Cortex of kidney (tissue), 1 donor: Measurements from ENCODE around the gene MFRP.

Experiments
- DNase-seq: peaks from one replicate; lab custom pipeline; 2025; lab: John Stamatoyannopoulos, UW

MFRP gene

DNA sequence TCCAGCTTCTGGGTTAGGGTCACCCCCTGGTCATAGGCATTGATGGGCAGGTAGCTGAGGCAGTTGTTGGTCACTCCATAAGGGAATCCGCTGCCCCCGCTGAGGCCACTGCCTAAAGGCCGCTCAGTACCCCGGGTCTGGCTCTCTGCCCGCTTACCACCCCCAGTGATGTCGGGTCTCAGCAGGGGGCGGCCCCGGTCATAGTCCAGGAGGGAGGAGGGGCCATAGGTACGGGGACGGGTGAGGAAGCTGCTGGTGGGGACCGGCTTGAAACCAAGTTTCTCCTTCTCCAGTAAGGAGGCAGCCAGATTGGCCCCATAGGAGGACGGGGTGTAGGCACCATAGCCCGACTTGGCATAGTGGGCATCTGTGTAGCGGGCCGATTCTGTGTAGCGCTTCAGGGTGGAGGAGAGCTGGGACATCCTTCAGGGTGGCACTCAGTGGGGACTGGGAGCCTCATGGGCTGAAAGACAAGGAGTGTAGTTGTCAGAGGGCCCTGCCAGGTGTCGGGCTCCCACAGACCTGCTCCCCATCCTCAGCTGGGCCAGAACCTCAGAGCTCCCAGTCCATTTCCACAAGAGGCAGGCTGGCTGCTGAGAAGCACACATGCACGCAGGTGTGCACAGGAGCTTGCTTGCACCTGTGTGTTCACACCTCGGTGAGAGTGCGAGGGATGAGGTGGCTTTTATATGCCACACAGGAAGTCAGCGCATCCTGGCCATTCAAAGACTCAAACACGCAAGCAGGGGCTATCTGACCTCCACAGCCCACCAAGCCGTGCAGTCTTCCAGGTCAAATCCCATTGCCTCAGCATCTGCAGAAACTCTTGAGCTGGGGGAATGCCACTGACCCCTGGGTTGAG lies 26.8 kb upstream of the MFRP start:
- no peak for DNase-seq

DNA sequence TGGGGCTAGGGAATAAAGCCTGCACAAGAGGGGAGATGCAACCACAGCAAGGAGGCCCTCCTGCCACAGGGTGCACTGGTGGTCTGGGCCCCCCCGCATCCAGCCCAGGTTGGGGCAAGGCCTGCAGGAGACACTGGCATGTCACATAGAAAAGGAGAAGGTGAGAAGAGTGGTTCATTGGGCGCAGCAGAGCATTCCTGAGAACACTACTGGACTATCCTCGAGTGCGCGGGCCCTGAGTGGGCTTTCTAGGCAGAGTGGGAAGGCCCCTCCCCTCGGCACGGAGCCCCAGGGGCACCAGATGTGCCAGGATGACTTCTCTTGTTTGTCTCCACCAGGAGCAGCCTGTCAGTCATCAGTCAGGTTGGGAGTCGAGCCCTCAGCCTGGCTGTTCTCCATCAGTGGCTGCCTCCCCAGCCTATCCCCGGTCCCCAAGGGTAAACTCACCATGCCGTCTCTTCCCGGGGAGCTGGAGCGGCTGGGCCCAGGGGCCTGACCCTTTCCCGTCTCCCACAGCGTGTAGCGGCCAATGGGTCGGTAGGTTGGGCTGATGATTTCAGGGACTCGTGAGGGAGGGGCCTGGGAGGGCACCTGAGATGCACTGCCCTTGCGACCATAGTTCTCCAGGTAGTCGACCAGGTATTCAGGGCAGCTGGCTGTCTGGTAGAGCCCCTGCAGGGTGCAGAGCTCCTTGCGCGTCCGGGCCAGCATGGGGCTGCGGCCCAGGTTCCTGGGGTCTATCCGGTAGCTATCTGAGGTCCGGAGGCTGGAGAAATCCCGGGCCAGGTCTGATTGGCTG lies 26.0 kb upstream of the MFRP start:
- DNase-seq, result no peak

DNA sequence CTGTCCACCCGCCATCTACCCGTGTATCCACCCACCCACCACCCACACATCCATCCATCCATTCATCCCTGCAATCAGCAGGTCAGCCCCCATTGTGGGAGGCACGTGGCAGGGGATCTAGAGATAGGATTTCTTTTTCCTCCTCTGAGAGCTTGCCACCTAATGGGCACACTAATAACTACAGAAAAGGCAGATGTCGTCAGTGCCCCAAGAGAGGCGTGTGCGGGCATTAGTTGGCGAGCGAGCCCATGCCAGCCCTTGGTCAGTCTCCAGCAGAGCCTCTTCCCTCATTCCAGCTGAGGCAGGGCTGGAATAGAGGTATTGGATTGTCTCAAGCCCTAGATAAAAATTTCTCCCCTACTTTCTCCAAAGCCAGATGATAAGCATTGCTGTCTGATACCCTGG lies 25.3 kb upstream of the MFRP start:
- DNase-seq, result no peak

DNA sequence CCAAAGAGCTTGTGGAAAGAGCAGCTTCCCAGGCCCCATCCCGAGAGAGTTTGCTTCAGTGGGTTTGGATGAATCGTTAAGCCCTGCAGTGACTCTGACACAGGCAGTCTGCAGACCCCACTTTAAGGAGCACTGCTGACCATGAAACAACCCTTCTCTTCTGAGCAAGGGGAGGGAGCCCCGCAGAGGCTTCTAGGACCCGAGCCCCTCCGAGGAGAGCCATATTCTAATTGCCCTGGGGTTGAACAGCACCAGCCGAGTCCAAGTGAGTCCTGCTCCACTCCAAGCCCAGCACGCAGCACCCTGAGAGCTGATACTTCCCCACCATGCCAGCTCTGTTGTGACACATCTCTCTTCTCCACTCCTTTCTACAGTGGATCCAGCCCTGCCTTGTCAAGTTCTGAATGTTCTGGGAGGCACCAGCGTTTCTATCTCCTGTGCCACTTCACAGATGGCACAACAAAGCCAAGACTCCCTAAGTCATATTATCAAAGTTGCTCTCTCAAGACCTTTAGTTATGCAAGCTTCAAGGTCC lies 24.6 kb upstream of the MFRP start:
- no peak for DNase-seq

DNA sequence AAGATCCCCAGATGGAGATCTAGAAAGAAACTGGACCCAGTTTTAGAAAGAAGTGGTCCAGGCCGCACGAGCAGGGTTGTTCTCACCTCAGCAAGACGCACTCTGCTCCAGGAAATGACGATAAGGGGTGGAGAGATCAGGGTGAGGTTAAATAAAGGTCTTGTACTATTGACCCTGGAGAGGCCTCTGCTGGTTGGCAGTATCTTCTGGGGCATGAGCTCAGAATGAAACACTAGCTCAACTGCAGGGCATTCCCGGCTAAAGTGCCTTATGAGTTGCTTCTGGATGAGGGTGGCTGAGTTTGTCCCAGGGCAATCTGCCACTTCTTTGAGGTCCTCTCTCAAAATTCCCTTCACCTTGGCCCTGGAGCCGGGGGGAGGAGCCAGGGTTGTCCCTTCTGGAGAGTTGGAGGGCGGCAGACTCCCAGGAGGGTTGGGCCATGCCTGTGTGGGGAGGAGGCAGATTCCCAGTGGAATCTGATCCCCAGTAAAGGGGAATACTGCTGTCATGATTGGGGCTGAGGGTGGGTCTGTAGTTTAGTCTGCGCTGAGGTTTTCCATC lies 24.1 kb upstream of the MFRP start:
- DNase-seq, result no peak

DNA sequence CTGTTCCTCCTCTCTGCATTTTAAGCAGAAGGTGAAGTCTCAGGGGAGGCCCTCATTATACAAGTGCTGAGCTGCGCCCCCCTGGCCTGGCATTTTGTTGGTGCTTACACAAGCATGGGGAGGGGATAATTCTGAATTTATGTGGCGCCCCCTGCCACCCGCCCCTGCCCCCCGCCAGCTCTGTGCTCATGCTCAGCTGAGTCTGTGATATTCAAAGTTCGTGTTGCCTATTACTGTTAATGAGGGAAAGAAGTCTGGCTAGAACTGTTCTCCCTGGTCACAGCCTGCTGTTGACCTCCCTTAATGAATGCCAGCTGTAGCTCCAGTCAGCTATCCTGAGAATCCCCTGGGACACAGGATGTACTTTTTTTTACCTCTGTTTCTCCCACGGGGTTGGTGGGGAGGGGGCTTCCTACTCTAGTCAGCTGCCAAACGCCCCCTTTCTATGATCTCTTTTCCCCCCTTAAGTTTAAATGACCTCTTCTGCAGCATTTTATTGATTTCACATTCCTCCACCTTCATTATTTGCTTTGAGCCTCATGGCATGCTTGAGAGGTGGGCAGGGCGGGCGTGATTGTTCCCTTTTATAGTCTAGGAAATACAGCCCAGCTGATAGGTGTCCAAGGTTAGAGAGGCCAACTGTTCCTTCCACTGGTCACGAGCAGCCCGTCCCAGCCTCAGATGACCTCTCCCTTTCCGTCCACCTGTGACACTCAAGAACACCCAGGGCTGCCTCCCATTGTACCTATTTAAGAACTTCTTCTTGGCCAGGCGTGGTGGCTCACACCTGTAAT lies 22.8 kb upstream of the MFRP start:
- no peak for DNase-seq

DNA sequence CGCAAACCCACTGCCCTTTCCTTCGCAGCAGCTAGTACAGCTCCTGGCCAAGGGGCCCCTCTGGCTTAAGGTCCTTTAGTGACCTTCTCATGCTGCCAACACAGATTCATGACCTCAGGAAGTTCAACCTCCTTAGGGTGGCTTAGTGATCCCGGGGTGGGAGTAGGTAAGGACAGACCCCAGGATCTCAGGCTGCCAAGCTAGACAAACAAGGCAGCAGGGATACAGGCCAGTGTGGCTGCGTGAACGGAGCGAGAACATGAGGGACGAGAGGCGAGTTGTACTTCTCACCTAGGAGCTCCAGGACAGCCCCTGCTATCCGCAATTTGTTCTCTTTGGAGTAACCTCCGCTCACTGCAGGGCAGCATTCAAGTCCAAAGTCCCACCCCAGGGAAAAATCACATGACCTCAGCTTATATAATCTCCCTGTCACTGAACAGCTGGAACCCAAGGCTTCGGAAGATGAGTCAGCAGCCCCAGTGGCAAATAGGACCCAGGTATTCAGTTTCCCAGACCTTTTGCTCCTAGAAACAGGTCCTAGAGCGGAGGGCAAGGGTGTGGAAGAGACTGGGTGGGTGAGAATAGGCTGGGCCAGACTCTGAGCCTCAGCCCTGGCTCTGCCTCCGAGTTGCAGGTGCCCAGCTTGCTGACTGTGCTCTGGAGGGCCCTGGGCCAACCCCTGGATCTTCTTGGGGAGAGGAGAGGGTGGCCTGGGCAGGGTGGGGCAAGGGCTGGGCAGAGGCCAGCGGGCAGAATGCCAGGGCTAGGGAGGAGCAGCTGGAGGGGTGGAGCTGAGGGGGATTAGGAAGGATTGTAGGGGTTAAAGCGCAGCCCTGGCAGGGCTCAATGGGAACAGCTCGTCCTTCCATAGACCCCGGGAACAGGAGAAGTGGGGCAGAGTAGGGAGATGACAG lies 21.9 kb upstream of the MFRP start:
- DNase-seq, result no peak

DNA sequence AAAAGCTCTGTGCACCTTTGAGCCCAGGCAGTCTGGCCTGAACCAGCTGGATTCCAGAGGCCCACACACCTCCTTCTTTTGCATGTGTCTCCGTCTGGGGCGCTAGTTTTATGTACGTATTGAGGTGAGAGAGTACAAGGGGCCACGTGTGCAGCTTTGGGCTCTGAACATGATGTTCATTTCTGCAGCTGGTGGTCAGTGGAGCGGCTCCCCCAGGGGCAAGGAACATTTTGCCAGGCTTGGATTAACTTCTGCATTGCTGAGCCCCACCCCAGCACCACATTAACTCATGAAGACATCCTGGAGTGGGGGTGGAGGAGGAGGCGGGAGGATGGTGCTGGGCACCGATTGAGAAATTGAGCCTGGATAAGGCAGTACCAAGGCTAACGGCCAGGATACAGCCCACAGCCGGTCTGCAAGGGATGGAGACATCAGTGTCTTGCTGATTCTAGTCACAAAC lies 21.2 kb upstream of the MFRP start:
- DNase-seq, result no peak

DNA sequence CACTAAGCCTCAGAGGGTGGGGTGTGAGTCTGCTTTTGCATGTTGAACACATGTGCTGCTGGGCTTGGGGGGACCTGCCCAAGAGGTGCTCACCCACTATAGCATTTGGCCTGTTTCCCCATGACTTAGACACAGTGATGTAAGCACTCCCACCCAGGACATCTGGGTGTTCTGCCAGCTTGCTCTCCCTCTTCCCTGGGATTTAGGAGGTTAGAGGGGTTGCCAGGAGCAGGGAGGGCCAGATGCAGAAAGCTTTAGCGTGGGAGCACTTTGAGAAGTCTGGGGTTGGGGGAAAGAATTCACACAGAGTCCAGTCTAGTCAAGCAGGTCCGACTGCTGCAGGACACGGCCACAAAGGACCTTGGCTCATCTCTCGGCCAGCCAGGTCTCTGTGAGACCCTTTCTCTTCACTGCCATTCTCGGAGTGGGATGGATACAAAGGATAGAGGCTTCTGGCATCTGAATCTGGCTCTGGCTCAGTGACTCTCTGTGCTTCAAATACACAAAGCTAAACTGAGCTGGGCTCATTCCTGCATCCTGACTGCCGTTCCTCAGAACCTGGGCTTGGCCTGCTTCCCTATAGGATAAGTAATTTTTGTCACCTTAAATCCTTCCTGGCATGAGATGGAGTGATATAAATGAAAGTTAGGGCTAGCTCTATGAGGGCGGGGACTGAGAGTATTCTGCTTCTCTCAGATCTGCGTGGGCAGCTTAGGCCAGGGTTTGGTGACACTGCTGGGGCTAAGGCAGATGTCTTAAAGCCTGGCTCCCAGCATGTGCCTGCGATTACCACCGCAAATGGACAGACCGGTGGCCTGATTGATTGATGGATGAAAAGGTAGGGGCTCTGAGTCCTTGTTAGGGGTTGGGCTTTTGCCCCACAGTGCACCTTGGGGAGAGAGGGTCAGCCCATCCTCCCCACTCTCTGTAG lies 20.4 kb upstream of the MFRP start:
- DNase-seq, result no peak

DNA sequence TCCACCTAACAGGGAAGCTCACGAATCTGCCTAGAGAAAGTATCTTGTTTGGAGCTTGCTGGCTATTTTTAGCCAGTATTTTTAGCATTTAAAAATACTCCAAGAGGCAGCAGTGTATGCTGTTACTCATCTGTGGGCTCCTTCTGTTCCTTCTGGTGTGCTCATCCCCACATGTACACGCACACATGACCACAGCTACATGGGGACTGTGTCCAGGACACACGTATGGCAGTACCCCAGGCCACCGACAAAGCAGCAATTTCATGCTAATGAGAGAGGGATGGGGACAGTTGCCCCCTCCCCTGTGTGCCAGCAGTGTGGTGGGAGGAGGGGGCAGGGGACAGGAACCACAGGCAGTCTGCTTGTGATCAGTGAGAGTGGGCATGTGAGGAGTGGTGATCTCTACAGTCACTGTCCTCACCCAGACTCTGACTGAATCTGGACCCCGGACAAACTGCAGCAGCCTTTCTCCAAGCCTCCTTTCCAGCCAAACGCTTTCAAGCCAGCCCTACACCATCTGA lies 18.6 kb upstream of the MFRP start:
- no peak for DNase-seq

DNA sequence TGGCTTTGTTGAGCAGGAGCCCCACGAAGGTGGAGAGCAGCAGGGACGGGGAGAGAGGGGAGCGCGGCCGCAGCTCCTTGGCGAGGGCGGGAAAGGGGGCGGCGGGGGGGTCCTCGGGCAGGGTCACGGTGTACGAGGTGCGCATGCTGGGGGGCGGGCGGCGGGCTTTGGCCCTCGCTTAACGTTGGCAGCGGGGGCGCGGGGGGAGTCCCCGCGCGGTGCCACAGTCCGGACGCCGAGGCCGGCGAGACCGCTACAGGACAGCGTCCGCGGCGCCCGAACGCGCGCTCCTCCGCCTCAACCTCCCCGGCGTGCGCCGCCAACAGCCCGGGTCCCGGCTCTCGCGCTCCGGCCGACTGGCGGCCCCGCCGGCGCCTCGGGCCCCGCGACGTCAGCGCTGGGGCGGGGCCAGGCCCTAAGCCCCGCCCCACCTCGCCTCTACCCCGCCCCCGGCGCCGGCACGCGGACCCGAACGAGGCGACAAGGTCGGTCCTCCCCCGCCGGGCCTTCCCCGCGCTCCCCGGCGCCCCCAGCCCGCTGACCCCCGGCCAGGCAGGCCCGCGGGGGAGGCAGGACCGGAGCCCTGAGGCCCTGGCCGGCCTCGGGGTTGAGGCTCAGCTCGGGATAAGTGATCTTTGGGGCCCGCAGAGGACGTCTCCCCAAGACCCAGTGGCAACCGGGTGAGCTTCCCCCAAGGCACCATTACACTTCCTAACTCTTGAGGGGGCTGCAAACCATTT lies 17.5 kb upstream of the MFRP start:
- DNase-seq, result no peak

DNA sequence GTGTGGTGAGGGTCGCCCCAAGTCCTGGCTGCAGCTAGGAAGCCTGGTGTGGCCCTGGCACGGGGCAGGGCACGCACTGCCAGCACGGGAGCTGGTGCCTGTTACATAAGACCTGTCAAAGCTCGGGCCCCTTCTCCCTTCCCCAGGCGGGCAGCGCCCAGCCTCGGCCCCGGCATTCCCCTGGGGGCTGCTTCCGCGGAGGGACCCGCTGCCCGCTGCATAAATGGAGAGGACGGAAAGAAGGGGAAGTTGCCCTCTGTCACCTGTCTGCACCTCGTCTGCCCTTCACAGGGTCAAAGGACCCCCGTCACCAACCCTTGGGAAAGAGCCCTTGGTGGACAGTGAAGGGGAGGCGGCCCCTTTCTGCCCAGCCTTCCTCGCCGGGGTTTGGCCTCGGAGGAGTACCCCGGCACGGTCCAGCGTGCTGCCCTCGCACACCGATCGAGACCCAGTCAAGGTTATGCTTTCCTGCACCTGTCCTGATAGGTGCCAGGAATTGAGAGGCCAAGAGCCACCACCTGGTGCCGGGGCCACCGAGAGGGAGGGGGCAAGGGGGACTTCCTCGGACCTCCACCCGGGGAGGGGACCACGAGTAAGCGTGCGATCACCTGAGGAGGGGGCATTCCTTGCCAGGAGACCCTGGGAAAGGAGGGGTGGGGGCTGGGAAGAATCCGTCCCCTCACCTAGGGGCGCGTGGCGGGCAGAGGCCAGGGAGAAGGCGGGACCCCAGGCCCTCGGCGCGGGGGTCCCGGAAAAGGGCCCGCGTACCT lies 16.8 kb upstream of the MFRP start:
- no peak for DNase-seq

DNA sequence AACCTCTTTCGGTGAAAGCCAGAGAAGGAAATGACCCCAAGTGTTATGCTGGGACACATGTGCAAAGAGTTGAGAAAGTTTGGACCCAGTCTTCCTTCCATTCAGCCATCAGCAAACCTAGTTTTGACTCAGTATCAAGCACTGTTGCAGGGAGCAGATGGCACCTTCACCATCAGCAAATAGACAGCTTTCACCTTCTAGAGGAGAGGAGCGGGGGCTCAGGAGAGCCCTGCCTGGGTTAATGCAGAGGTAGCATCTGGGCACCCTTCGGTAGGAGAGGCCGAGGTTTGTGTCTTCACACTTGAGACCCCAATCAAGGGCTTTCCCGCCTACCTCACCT lies 16.2 kb upstream of the MFRP start:
- DNase-seq, result no peak

DNA sequence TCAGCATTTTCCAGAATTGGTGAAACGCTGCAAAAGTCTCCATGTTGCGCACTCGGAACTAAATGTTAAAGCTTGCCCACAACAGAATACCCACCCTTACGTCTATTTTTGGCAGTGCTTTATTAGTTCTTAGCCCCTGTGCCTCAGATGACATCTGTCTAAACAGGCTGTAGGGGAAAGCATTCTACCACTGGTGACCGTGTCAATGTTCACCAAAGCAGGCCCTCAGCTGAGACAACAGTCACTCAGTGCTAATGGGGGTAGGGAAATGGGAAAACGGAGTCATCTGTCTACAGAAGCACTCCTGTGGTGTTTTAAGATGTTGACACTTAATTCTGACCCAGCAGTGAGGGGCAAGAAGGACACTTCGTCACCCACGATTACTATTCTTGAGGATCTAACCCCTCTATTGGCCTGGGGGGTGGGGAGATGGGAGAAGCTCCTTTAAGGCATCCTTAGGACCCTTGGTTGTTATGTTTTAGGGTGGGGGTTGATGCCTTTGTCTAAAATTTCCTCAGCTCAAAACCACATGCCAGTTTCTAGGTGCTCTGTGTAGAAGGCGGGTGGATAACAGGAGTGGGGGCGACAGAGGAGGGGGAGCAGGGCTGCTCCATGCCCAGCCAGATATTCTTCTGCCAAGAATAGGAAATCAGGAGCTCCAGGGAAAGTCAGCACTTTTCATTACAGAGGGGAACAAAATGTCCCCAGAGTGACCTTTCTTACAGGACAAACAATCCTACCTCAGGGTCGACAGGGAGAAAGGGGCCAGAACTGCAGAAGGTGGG lies 15.6 kb upstream of the MFRP start:
- DNase-seq, result no peak

DNA sequence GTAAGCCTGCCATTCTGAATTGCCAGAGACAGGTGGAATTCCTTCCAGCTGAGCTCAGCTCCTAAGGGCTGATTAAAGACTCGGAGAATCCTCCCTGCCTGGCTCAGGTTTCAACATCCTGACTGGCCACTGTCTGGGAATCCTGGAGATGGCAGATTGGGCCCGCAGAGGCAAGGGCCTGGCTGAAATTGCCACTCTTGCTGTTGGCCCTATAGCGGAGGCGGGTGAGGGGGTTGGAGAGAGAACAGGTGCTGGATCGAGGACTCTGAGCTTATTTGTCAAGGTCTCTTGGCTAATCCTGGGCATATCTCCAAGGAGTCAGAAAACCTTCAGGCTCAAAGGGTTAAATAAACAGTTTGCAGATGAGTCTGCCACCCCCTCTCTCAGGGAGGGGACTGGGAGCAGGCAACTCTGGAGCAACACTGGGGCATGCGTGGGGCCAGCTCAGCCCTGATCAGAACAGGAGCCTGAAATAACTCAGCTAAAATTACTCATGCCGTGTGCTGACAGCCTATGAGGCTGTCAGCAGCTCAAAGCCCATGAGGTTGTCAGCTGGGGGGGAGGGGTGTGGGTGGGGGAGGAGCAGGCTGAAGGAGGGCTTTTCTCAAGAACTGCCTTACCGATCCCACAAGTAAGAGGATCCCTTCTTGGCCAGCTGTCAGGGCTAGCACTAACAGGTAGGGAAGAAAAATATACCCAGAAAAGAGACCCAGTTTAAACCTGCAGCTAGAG lies 14.7 kb upstream of the MFRP start:
- no peak for DNase-seq
